ENCODE data around the gene CLEC1A.
"Not testable (repeated sequence)": the region's sequence is repeated elsewhere in the genome, so short reads cannot be mapped to it uniquely, and the experiment has no call there.

The CLEC1A gene

GRCh38 chr12:10048526-10048925 lies 50.3 kb downstream of the CLEC1A start:
- no peak for DNase-seq (ENCODE audit: low read depth)

- DNase-seq (ENCODE audit: low read depth) = no peak
Measured at GRCh38 chr12:10042167-10042566, 56.6 kb downstream of the CLEC1A start.

DNA sequence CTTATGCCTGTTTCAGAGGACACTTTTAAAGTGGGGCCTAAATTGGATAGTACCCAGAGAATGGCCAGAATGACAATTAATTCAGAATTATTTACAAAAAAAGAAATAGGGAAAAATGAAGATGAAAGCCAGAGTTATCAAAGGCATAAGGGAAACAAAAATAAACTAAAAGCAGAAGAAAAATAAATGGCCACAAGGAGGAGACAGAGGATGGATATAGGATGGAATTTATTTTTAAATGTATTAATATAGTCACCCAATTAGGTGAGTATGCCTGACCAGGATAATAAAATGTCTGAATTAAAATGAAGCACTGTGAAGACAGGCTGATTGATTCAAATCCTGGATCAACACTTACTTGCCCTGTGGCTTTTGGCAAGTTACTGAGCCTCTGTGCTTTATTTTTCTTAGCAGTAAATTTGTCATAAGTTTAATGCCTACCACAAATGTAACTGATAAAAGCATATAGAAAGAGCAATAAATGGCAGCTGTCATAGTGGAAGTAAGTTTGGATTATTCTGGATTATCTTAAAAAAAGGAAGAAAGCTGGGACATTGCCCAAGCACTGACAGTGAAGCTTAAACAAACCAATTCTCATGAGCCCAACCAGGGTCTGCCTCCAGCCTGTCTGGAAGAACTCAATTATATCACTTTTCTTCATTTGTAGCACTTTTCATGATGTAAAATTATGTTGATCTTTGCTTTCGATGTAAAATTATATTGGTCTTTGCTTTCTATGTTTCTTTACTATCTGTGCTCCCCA lies 64.8 kb downstream of the CLEC1A start:
- DNase-seq (ENCODE audit: low read depth) = no peak

GRCh38 chr12:10031771-10032175 lies 67.0 kb downstream of the CLEC1A start:
- DNase-seq (ENCODE audit: low read depth) = no peak

GRCh38 chr12:10031321-10031720 lies 67.5 kb downstream of the CLEC1A start:
- DNase-seq (ENCODE audit: low read depth) = no peak

- DNase-seq (ENCODE audit: low read depth) = no peak
Measured at GRCh38 chr12:10030446-10030845, 68.3 kb downstream of the CLEC1A start, which contains the start of gene CLEC9A. CLEC9A (plus strand) TSS chr12:10030682; CDS start chr12:10052688, 22,006 bp downstream.

DNA sequence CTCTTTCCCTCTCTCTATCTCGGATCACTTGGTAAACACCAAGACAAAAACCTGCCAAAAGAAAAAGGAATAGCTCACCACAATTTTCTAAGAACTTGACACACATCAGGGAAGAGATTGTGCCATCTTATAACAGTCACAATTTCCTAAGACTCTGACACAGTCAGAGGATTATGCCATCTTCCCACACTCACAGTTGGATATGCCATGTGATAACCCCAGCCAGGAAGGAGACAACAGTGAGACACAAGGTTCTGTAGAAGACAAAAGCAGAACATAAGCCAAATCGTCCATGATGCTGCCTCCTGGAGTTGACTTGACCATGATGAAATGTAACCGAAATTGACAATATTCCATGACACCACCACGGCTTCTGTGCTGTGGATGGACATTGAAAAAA lies 71.1 kb downstream of the CLEC1A start:
- no peak for DNase-seq (ENCODE audit: low read depth)

DNA sequence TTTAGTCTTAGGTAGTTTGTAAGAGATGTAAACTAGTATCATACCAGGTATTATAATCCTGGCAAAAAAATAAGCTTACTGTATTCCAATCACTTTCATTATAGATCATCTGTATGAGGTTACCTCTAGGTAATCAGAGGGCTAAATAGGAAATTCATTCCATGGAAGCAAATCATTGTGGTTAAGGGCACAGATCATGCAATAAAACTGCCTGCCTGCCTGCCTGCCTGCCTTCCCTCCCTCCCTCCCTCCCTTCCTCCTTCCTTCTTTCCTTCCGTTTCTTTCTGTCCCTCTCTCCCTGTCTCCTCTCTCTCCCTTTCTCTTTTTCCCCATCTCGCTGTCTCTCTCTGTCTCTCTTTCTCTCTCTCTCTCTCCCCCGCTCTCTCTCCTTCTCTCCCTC lies 71.5 kb downstream of the CLEC1A start:
- DNase-seq (ENCODE audit: low read depth) = no peak

- DNase-seq (ENCODE audit: low read depth) = not testable (repeated sequence)
Measured at GRCh38 chr12:10026666-10027065, 72.1 kb downstream of the CLEC1A start.

GRCh38 chr12:10025236-10025635 lies 73.5 kb downstream of the CLEC1A start:
- no peak for DNase-seq (ENCODE audit: low read depth)

DNA sequence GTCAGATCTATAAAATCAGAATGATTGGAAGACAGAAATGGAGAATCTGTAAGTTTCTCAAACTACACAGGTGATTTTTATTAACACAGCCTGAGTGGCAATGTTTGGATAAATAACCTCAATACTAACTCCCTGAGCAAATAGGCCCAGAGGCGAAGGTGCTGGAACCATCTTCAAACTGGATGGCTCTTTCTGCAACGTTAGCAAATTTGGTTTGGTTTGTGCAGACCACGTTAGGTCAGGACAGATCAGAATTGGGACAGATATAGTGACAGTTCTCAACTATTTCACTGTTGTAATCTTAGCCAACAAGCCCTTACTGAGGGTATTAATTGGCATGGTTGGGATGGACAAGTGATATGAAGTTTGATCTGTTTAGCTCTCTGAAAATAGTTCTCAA lies 77.4 kb downstream of the CLEC1A start:
- DNase-seq (ENCODE audit: low read depth) = no peak

Data from CMK (cell line).